ENCODE results near the gene ZDHHC3. TPM values are rescaled to one million over a fixed set of nuclear protein-coding genes. Genes with fewer than 3 reads are reported as not detected.

ZDHHC3 gene
- polyA plus RNA-seq, 1 of the 3 experiments (the other 2 are of a cell fraction) = 60.7 TPM

- 5% methylated on average over 2 of the region's 2 CpGs for WGBS (ENCODE audit: low lambda C conversion rate)
- no peak overlapping the region for H3K4me3 ChIP-seq (ENCODE audit: low read depth in 2 of 2, low read length in 1 of 2)
- no peak overlapping the region for H3K27ac ChIP-seq (ENCODE audit: low read depth in 2 of 2, low read length in 1 of 2)
- CTCF ChIA-PET = no interaction called here
- H3F3A ChIP-seq (replicated peaks; ENCODE audit: insufficient read depth) = no peaks in the 10 kb centered on the region
- H3K4me2 ChIP-seq = no peak overlapping the region
- H2AFZ ChIP-seq (ENCODE audit: low read depth) = no peak overlapping the region
- POLR2A ChIA-PET = no interaction called here
- no peaks in the 10 kb centered on the region for H3K9me3 ChIP-seq
- TF ChIP-seq CTCF (IDR thresholded peaks at IDR 0.05) (no peak), NRF1 (IDR thresholded peaks at IDR 0.05; ENCODE audit: low read depth, low read length) (no peak), TEAD4 (IDR thresholded peaks at IDR 0.05; ENCODE audit: borderline replicate concordance, insufficient read depth) (no peak), FOXM1 (IDR thresholded peaks at IDR 0.05; ENCODE audit: low read depth) (no peak), GABPA (IDR thresholded peaks at IDR 0.05; ENCODE audit: low read depth) (no peak), SMC3 (IDR thresholded peaks at IDR 0.05; ENCODE audit: low read depth, low read length) (no peak), MXI1 (IDR thresholded peaks at IDR 0.05; ENCODE audit: low read depth, low read length) (no peak), RXRA (IDR thresholded peaks at IDR 0.05; ENCODE audit: borderline replicate concordance, low read depth) (no peak), JUND (IDR thresholded peaks at IDR 0.05) (no peak), USF2 (IDR thresholded peaks at IDR 0.05; ENCODE audit: borderline replicate concordance, low read depth, low read length) (no peak), NFIC (IDR thresholded peaks at IDR 0.05; ENCODE audit: borderline replicate concordance) (no peak), MEF2A (IDR thresholded peaks at IDR 0.05; ENCODE audit: borderline replicate concordance, low read depth) (no peak), YY1 (IDR thresholded peaks at IDR 0.05; ENCODE audit: low read depth) (no peak), FOXJ3 (CRISPR knock-in tag; IDR thresholded peaks at IDR 0.05) (no peak), TCF12 (IDR thresholded peaks at IDR 0.05) (no peak)
- DNase-seq = no peak
- H3K79me2 ChIP-seq (ENCODE audit: insufficient read depth) = no peaks in the 10 kb centered on the region
- H3K27me3 ChIP-seq (ENCODE audit: insufficient read depth) = no peaks in the 10 kb centered on the region
- no peaks in the 10 kb centered on the region for H3K36me3 ChIP-seq (replicated peaks in 1 of 2; ENCODE audit: control insufficient read depth in 1 of 2, insufficient read depth in 2 of 2, low read length in 1 of 2)
- no peaks in the 10 kb centered on the region for H3K9me2 ChIP-seq
- H3K4me1 ChIP-seq (ENCODE audit: control insufficient read depth in 1 of 2, insufficient read depth in 2 of 2, low read depth in 1 of 2, low read length in 1 of 2) = no peaks in the 10 kb centered on the region; a peak in 1 of 4 replicates
- H4K20me1 ChIP-seq (ENCODE audit: insufficient read depth) = no peaks in the 10 kb centered on the region
- H3K9ac ChIP-seq = no peak overlapping the region
Observed at GRCh38 chr3:44909063-44909462, 66.9 kb downstream of the ZDHHC3 start.

- H3K4me3 ChIP-seq (ENCODE audit: low read depth in 2 of 2, low read length in 1 of 2) = no peak overlapping the region
- no peaks in the 10 kb centered on the region for H3K27me3 ChIP-seq (ENCODE audit: insufficient read depth)
- H3K9ac ChIP-seq = no peak overlapping the region
- peaks cover 0 to 7% of the 10 kb centered on the region in 2 experiments; a peak in 1 of 4 replicates for H3K4me1 ChIP-seq (ENCODE audit: control insufficient read depth in 1 of 2, insufficient read depth in 2 of 2, low read depth in 1 of 2, low read length in 1 of 2)
- H3K36me3 ChIP-seq (replicated peaks in 1 of 2; ENCODE audit: control insufficient read depth in 1 of 2, insufficient read depth in 2 of 2, low read length in 1 of 2) = no peaks in the 10 kb centered on the region
- H3K79me2 ChIP-seq (ENCODE audit: insufficient read depth) = no peaks in the 10 kb centered on the region
- TF ChIP-seq ZBTB33 (IDR thresholded peaks at IDR 0.05; ENCODE audit: borderline replicate concordance, low read depth) (no peak), PBX3 (IDR thresholded peaks at IDR 0.05) (no peak), CHD2 (IDR thresholded peaks at IDR 0.05; ENCODE audit: low read length, partially characterized antibody) (no peak)
- H3F3A ChIP-seq (replicated peaks; ENCODE audit: insufficient read depth) = no peaks in the 10 kb centered on the region
- no peak overlapping the region for H3K27ac ChIP-seq (ENCODE audit: low read depth in 2 of 2, low read length in 1 of 2)
- 59% methylated on average over 4 of the region's 4 CpGs for WGBS (ENCODE audit: low lambda C conversion rate)
- H3K9me2 ChIP-seq = no peaks in the 10 kb centered on the region
- no peak overlapping the region for H3K4me2 ChIP-seq
- POLR2A ChIA-PET = no interaction called here
- H4K20me1 ChIP-seq (ENCODE audit: insufficient read depth) = no peaks in the 10 kb centered on the region
- no peak overlapping the region for H2AFZ ChIP-seq (ENCODE audit: low read depth)
- CTCF ChIA-PET = interaction anchor here (0.9 to 1.1 kb wide), 2 partner anchors 23 to 375 kb away, joined by 3 to 4 read pairs; no protein-coding TSS in a partner anchor
- no peak for DNase-seq
- no peaks in the 10 kb centered on the region for H3K9me3 ChIP-seq
Observed at GRCh38 chr3:44907612-44908011, 68.4 kb downstream of the ZDHHC3 start.
